WTC11 (cell line): ENCODE data around the gene TMEM238. TPM values are rescaled to one million over a fixed set of nuclear protein-coding genes. Genes with fewer than 3 reads are reported as not detected.

ENCODE experiments used
- ATAC-seq: fragments of 200-7000 bp; cut with Tn5 transposase; 2 replicates; pipeline ENCODE4 v1.10.0; 2021; ENCODE audit warnings: mild to moderate bottlenecking, moderate library complexity
- CTCF ChIA-PET: fragments of 300-600 bp; sonication (Branson Sonifier 250); formaldehyde crosslinking; loops from one replicate; lab custom pipeline; 2021; ENCODE audit warnings: antibody characterized with exemption; lab: Charles Lee
- POLR2A ChIA-PET: fragments of 350-600 bp; sonication (Branson Sonifier 250); formaldehyde crosslinking; loops from one replicate; lab custom pipeline; 2021; ENCODE audit warnings: antibody characterized with exemption; lab: Charles Lee
- DNase-seq: peaks from one replicate; pipeline ENCODE4 v3.0.0; 2021; ENCODE audit warnings: low spot score
- H3K27ac Mint-ChIP-seq: 2 replicates; pipeline ENCODE4 v1.8.0; 2021; ENCODE audit warnings: mixed read lengths
- H3K27me3 Mint-ChIP-seq: 2 replicates; pipeline ENCODE4 v1.8.0; 2021; ENCODE audit warnings: low read depth, mild to moderate bottlenecking, moderate library complexity, mixed read lengths
- H3K36me3 Mint-ChIP-seq: 2 replicates; pipeline ENCODE4 v1.8.0; 2021; ENCODE audit warnings: mixed read lengths
- H3K4me1 Mint-ChIP-seq: 2 replicates; pipeline ENCODE4 v1.8.0; 2022; ENCODE audit warnings: mixed read lengths
- H3K4me3 Mint-ChIP-seq: 2 replicates; pipeline ENCODE4 v1.8.0; 2021; ENCODE audit warnings: mild to moderate bottlenecking, moderate library complexity, mixed read lengths
- H3K9me3 Mint-ChIP-seq: 2 replicates; pipeline ENCODE4 v1.8.0; 2021; ENCODE audit warnings: mixed read lengths
- ARID4B ChIP-seq: sonication (generic); formaldehyde crosslinking; IDR thresholded peaks from 2 replicates; pipeline ENCODE4 v1.8.0; 2023; ENCODE audit warnings: missing genetic modification reagents, mild to moderate bottlenecking, borderline replicate concordance
- ATF1 ChIP-seq: sonication (generic); formaldehyde crosslinking; IDR thresholded peaks from 2 replicates; pipeline ENCODE4 v1.8.1; 2023; ENCODE audit warnings: mild to moderate bottlenecking, moderate library complexity, missing genetic modification reagents
- ATF3 ChIP-seq: sonication (generic); formaldehyde crosslinking; conservative IDR thresholded peaks from 2 replicates; pipeline ENCODE4 v1.8.1; 2022; ENCODE audit warnings: mild to moderate bottlenecking, missing genetic modification reagents
- CREB1 ChIP-seq: sonication (generic); formaldehyde crosslinking; IDR thresholded peaks from 2 replicates; pipeline ENCODE4 v1.8.0; 2023; ENCODE audit warnings: mild to moderate bottlenecking, missing genetic modification reagents
- E2F4 ChIP-seq: sonication (generic); formaldehyde crosslinking; IDR thresholded peaks from 2 replicates; pipeline ENCODE4 v1.8.1; 2022; ENCODE audit warnings: low read depth, mild to moderate bottlenecking, moderate library complexity, missing genetic modification reagents, borderline replicate concordance
- ESRRA ChIP-seq: sonication (generic); formaldehyde crosslinking; IDR thresholded peaks from 2 replicates; pipeline ENCODE4 v1.8.1; 2022; ENCODE audit warnings: mild to moderate bottlenecking, missing genetic modification reagents, borderline replicate concordance
- GABPB1 ChIP-seq: sonication (generic); formaldehyde crosslinking; IDR thresholded peaks from 2 replicates; pipeline ENCODE4 v1.8.1; 2023; ENCODE audit warnings: mild to moderate bottlenecking, missing genetic modification reagents
- IRF1 ChIP-seq: sonication (generic); formaldehyde crosslinking; IDR thresholded peaks from 2 replicates; pipeline ENCODE4 v1.8.0; 2023; ENCODE audit warnings: missing genetic modification reagents
- JAZF1 ChIP-seq: fragments of 250-450 bp; sonication (Bioruptor Pico); IDR thresholded peaks from 2 replicates; pipeline ENCODE4 v1.9.0; 2021; ENCODE audit warnings: moderate library complexity, mild to moderate bottlenecking, inconsistent platforms
- PRDM15 ChIP-seq: sonication (generic); formaldehyde crosslinking; IDR thresholded peaks from 2 replicates; pipeline ENCODE4 v1.8.0; 2022; ENCODE audit warnings: missing genetic modification reagents
- RELA ChIP-seq: sonication (generic); formaldehyde crosslinking; IDR thresholded peaks from 2 replicates; pipeline ENCODE4 v1.8.1; 2022; ENCODE audit warnings: missing genetic modification reagents, mild to moderate bottlenecking, borderline replicate concordance
- STAT6 ChIP-seq: sonication (generic); formaldehyde crosslinking; conservative IDR thresholded peaks from 2 replicates; pipeline ENCODE4 v1.8.1; 2023; ENCODE audit warnings: mild to moderate bottlenecking, low read depth, missing genetic modification reagents, moderate library complexity
- USF2 ChIP-seq: sonication (generic); formaldehyde crosslinking; IDR thresholded peaks from 2 replicates; pipeline ENCODE4 v1.8.1; 2023; ENCODE audit warnings: mild to moderate bottlenecking, missing genetic modification reagents, moderate library complexity
- ZMAT4 ChIP-seq: fragments of 250-450 bp; sonication (Bioruptor Pico); IDR thresholded peaks from 2 replicates; pipeline ENCODE4 v1.9.0; 2021; ENCODE audit warnings: mild to moderate bottlenecking
- ZNF263 ChIP-seq: sonication (generic); formaldehyde crosslinking; IDR thresholded peaks from 2 replicates; pipeline ENCODE4 v1.8.1; 2022; ENCODE audit warnings: low read depth, mild to moderate bottlenecking, moderate library complexity, missing genetic modification reagents
- ZNF671 ChIP-seq: fragments of 250-450 bp; sonication (Bioruptor Pico); IDR thresholded peaks from 2 replicates; pipeline ENCODE4 v1.8.0; 2021; ENCODE audit warnings: mild to moderate bottlenecking
- total RNA-seq: library from RNA; stranded (reverse); gene quantifications from 3 replicates; pipeline ENCODE4 v1.2.3, GENCODE V29; 2021

Gene TMEM238
- total RNA-seq, 1 experiment from 2014 or later: 8.3 TPM

- TF ChIP-seq STAT6 (CRISPR knock-in tag): no peak
- TF ChIP-seq USF2 (CRISPR knock-in tag): no peak
- TF ChIP-seq PRDM15 (CRISPR knock-in tag): no peak
- TF ChIP-seq ATF1 (CRISPR knock-in tag): no peak
- TF ChIP-seq ZNF263: no peak
- TF ChIP-seq CREB1 (CRISPR knock-in tag): no peak
- no peak for TF ChIP-seq ARID4B (CRISPR knock-in tag)
- no peak for TF ChIP-seq ZNF671 (CRISPR knock-in tag)
- TF ChIP-seq ATF3: no peak
- no peak for TF ChIP-seq JAZF1 (CRISPR knock-in tag)
- TF ChIP-seq GABPB1 (CRISPR knock-in tag): no peak
These were observed 21.5 kb upstream of the TMEM238 start (continued) for GRCh38 chr19:55405638-55406037.

GRCh38 chr19:55402509-55402908, 18.4 kb upstream of the TMEM238 start:
- no peaks in the 10 kb centered on the region; the same call in 1 of the 2 replicates for H3K27me3 Mint-ChIP-seq
- ChIA-PET POLR2A (no interaction called here), CTCF (interaction anchor here (0.8 to 1.2 kb wide), 2 partner anchors 16 to 251 kb away, joined by 3 read pairs; no protein-coding TSS in a partner anchor)
- ATAC-seq (no peak), DNase-seq (no peak)
- no peak overlapping the region for H3K4me3 Mint-ChIP-seq
- H3K27ac Mint-ChIP-seq: 0 out of 2 replicates have a peak overlapping the region, but pooled peaks have one; percentile 85
- H3K36me3 Mint-ChIP-seq: peaks cover 51% of the 10 kb centered on the region
- H3K4me1 Mint-ChIP-seq: peaks cover 35% of the 10 kb centered on the region
- no peaks in the 10 kb centered on the region for H3K9me3 Mint-ChIP-seq
- no peak for TF ChIP-seq ARID4B (CRISPR knock-in tag)
- TF ChIP-seq ZMAT4: no peak
- no peak for TF ChIP-seq ESRRA (CRISPR knock-in tag)
- TF ChIP-seq RELA (CRISPR knock-in tag): no peak
- no peak for TF ChIP-seq E2F4
- no peak for TF ChIP-seq IRF1
